ENCODE measurements around the gene AQP7. TPM values are rescaled to one million over a fixed set of nuclear protein-coding genes. Genes with fewer than 3 reads are reported as not detected.
"Not testable (repeated sequence)": the region's sequence is repeated elsewhere in the genome, so short reads cannot be mapped to it uniquely, and the experiment has no call there.

The AQP7 gene
- polyA plus RNA-seq, 1 donor = 24.4 TPM

DNA sequence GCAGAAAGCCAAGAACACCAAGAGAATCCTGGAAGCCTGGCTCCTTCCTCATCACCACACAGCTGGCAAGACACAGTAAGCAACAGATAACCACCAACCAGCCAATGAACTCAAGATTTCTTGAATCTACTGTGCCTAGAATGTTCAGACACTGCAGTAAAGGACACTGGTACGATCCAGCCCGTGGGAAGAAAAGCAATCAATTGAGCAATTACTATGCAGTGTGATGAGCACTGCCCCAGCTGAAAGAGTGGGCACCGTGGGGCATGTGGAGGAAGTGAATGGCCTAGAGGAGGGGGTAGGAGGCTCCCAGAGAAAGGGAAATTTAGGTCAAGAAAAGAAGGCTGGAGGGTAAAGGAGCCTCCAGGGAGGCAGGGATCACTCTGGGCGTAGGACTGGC is 4.6 kb downstream of the AQP7 start:
- not testable (repeated sequence) for DNase-seq

DNA sequence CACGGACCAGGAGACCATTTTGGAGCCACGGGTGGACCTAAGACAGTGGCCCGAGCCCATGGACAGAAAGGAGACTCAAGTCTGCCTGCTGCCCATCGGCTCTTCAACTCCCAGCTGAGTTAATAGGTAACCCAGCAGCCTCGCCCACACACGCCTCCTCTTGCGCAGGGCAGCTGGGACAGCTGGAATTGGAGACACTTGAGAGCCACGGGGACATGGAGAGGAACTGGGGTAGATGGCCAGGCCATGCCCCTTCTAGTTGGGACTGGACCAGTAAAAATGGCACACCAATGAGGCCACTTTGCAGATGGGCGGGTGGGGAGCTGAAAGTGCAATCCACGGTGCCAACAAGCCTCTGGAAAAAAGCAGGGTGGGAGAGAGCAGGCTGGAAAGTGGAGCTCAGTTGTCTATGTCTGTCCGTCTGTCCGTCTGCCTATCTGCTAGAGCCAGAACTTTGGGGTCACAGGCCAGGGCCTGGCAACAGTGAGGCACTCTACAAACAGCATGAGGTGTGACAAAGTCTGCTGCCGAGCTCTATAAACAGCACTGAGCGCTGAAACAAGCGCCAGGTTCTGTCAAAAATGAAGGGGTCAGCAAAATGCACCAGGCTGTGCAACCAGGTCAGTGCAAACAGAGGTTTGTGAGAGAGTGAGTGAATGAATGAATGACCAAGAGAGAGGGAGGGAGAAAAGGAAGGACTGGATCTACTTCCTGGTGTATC is 7.0 kb downstream of the AQP7 start:
- not testable (repeated sequence) for DNase-seq

DNA sequence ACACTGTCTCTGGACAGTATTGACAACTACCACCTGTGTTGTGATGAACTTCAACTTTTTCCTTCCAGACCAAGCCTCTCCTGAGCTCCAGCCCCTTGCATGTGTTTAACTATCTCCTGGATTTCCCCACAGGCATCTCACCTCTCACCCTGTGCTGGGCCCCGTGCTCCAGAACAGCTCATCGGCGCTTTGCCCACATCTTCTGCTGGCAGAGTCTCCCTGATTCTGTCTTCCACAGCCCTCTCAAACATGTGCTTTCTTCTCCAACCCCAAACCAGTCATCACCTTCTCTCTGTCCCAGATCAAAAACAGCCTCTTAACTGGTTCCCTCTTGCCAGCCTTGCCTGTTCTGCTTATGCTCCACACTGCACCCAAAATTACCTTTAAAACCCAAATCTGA is 8.4 kb downstream of the AQP7 start:
- DNase-seq = not testable (repeated sequence)

DNA sequence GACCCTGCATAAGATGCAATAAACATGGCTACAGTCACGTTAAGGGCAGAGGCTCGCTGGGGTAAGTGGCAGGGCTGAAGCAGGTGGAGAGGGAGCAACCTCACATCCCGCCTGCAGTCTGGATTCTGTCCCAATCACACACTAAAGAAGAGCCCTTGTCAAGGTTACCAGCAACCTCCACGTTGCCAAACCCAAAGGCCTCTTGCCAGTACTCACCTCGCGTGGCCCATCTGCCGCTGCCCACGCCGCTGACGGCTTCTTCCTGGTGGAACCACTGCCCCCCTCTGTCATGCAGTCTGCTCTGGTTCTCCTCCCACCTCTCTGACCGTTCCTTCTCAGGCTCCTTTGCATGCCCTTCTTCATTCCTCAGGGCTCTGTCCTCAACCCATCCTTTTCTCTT is 8.8 kb downstream of the AQP7 start:
- no peak for DNase-seq

DNA sequence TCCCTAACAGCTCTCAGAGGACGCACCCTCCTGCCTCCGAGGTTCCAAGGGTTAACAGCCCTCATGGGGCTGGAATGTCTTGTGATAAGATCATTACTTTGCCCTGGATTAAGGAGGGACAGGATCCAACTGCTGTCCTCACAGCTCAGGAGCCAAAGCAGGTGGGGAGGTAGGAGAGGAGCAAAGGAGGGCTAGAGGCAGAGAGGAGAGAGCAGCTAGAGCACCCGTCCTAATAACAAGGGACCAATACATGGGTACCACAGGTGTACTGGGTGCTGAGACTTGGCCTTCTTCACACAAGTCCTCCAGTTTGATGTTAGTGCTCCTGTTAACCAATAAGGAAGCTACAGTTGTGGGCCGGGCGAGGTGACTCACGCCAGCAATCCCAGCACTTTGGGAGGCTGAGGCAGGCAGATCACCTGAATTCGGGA is 9.8 kb downstream of the AQP7 start:
- not testable (repeated sequence) for DNase-seq

DNA sequence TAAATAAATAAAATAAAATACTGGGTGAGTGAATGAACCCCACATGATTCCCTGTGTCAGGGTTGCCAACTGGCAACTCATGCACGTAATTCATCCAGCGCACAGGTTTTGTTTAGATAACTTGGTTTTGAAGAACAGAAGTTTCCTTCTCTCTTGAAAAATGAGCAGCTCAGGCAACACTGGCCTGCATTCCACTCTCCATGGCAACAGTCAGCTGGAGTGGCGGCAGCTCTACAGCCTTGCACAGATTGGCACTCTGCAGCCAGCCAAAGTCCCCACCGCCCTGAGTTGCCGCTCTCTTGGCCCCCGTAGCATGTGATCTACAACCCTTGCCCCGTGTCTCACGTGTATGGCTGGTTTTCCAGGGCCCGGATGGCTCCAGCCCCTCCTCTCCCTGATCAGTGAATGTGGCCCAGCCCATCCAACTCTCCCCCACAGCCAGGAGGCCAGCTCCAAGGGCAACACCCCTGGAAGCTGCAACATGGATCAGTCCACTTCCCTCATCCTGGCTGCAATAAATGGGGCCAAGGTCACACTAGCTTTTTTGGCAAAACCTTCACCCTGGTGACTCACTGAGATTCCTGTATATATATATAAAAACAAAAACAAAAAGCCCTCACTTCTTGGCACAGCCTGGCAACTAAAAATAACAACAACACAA is 11.1 kb downstream of the AQP7 start:
- DNase-seq = peak; percentile 72

DNA sequence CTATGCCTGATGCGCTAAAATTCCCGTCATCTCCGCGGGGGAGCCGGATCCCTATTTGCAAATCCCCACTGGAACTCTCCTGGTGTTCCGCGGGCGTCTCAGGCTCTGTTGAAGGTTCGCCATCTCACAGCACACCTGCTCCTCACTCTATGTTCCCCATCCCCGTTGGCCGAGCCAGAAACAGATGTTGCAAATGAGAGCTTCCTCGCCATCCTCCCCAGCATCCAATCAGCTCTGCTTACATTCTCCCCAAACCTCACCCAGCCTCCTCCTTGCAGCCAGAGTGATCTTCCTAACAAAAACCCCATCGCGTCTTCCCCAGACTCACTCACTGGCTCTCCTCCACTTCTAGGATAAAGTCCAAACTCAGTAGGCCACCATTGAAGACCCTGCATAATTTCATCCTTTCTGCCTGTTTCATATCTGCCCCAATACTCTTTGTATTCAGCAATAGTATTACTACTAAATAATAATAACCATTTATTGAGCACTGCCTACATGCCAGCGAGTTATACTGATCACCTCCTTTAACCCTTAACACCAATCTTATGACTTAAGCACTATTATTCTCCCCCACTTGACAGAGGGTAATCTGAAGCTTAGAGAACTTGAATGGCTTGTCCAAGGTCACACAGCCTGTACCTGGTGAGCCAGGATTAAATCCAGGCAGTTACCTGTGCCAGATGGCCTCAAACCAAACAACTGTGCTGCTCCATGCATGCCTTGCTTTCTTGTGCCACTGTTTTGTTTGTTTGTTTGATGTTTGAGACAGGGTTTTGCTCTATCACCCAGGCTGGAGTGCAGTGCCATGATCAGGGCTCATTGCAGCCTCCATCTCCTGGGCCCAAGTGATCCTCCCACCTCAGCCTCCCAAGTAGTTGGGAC is 14.0 kb downstream of the AQP7 start:
- DNase-seq = no peak

DNA sequence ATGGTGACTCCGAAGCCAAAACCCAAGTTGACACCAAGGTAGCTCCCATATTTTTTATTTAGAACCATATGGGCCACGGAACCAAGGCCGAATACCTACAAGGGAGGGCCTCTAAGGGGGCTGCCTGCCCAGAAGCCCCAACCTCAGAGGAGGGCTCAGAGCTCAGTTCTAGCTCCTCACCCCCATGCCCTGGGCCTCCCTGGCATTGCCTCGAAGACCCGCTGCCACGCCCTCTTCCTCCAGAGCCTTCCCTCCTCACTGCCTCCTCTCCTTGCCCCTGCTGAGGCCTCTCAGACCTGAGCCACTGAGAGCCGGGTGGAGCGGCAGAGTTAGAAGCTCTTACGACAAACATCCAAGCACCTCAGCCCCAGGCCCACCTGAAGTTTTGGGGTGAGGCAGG is 15.4 kb downstream of the AQP7 start:
- DNase-seq = not testable (repeated sequence)

DNA sequence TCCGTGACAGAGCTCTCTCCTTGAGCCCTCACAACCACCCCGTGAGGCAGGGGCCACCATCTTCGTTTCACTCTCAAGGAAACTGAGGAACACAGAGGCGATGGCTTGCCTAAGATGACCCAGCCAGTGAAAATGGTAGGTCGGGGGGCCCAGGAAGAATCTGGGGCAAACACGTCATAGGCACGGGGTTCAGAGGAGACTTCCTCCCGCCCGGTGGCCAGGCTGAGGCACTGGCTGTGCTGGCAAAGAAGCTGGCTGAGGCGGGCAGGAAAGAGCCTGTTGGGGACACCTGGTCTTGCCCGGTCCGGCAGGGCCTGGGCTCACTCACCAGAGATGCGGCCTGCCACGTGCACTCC is 15.7 kb downstream of the AQP7 start:
- DNase-seq = not testable (repeated sequence)

DNA sequence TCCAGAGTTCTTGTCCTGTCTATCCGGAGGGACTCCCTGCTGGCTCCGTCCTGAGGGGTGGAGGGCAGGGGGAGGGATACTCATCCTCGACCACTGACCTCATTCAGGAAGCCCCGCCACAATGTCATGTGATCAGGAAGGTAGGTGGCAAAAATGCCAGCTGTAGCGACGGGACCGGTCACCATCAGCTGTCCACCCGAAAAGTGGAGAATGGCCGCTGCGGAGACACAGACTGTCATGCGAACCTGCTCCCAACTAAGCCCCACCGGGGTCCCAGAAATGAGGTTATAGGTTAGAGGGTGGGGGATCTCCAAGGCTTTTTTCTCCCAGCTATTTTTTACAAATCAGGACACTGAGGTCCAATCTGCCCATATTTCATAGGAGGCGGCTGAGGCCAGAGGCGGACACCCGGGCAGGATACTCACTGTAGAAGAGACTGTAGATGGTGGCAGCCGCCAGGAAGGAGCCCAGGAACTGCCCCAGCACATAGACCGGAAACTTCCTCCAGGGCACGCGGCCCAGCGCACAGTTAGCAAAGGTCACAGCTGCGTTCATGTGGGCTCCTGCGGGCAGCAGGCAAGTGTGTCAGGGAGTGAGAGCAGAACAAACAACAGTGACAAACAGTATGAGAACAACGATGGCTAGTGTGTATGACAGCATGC is 16.3 kb downstream of the AQP7 start:
- DNase-seq = not testable (repeated sequence)

DNA sequence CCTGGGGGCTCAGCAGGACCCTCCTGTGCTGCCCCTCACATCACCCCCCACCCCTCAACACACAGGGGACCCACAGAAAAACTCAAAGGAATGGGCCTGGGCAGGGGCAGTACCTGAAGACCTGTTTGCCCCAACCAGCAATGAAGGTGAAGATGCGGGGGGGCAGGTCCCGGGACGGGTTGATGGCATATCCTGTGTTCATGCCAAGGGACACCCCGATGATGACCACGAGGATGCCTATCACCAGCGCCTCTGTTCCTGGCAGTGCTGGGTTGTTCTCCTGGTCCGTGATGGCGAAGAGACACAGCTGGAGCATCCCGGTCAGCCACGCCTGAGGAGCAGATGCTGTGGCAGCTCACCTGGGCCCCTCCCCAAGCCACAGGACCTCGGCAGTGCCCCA is 16.8 kb downstream of the AQP7 start:
- not testable (repeated sequence) for DNase-seq

DNA sequence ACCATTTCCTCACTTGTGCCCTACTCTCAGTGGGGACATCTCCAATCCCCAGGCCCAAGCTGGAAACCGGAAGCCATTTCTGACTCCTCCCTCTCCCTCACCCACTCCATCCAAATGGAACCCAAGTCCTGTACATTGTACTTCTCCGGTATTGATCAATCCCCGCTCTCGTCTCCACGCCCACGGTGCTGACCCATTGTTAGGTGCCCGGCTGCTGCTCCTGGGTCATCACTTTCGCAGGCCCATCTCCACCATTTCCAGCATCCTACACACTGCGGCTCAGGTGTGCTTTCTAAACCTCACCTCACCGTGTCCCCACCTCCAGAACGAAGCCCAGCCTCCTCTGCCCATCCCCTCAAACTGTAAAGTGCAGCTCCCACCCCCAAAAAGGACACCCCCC is 19.0 kb downstream of the AQP7 start:
- not testable (repeated sequence) for DNase-seq

DNA sequence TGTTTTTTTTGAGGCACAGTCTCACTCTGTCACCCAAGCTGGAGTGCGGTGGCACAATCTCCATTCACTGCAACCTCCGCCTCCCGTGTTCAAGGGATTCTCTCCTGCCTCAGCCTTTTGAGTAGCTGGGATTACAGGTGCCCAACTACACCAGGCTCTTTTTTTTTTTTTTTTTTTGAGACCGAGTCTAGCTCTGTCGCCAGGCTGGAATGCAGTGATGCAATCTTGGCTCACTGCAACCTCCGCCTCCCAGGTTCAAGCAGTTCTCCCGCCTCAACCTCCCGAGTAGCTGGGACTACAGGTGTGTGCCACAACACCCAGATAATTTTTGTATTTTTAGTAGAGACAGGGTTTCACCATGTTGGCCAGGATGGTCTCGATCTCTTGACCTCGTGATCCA is 20.0 kb downstream of the AQP7 start:
- not testable (repeated sequence) for DNase-seq

DNA sequence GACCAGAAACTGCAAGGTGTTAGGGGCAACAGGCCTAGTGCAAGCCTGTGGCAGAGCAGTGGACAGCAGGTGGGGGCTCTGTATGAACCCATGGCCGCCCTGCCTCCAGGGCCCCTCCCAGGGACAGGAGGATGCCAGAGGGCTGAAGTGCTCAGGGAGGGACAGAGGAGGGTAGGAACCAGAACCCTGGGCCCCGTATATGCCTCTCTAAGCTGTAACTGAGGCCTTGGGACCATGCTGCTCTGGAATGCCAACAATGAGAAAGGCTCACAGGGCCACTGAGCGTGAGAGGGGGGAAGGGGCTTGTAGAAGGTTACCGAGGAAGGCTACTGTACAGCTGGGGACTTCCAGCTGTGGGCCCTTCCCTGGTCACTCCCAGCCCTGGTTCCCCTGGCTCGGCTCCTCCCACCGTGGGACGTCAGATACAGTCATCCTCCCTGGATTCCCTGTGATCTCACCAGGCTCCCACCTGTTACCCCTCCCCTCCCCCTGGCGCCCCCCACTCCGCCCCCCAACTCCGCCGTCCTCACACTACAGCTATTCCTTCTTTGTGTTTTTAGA is 21.1 kb downstream of the AQP7 start:
- no peak for DNase-seq

DNA sequence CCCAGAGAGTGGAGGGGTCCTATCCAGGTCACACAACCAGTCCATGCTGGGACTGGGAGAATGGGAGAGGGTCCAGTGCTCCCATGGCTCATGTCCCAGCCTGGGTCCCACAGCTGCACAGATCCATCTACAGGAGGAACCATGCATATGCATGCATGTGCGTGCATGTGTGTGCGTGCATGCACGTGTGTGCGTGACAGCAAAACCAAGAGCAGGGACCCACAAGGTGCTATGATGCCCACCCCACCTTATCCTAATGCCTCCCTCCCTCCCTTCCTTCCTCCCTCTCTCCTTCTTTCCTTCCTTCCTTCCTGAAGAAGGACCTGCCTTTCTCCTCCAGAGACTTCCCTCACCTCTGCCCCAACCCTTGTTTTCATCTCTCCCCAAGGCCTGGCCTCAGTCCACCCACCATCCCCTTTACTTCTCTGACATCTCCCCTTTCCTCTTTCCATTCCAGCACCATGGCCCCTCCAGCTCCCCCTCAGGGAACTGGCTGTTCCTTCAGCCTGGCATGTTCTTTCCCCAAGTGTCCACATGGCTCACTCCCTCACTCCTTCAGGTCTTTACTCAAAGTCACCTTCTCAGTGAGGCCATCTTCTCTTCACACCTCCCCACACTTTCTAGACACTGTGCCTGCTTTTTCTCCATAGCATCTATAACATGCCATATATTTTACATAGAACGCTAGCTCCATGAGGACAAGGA is 21.8 kb downstream of the AQP7 start:
- no peak for DNase-seq

DNA sequence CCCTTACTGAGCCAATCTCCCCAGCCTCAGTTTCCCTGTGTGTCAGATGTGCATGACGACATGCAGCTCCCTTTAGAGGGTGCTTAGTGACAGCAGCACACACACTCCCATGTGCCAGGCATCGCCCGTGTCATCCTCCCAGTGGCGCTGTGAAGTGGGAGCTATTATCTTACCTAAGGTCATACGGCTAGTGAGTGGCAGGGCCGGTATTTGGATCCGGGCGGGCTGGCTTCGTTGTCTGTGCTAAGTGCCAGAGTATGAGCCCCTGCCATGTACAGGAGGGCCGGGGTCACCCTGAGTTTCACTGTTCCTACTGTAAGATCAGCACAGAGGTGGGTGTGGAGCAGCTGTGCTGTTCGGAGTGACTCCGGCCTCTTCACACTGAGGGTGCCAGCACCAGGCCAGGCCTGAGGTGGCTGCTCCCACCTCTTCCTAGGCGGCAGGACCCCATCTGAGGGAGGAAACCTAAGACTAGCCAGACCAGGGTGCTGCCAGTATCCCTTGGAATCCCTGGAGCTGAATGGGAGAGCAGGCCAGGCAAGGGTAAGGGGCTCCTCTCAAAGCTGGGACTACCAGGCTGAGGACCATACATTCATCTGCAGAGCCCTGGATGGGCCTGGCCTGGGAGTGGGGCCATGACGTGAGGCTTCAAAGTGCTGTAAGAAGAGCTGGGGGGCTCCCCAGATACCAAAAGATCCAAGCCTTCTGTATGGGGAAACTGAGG is 22.5 kb downstream of the AQP7 start:
- DNase-seq = no peak

DNA sequence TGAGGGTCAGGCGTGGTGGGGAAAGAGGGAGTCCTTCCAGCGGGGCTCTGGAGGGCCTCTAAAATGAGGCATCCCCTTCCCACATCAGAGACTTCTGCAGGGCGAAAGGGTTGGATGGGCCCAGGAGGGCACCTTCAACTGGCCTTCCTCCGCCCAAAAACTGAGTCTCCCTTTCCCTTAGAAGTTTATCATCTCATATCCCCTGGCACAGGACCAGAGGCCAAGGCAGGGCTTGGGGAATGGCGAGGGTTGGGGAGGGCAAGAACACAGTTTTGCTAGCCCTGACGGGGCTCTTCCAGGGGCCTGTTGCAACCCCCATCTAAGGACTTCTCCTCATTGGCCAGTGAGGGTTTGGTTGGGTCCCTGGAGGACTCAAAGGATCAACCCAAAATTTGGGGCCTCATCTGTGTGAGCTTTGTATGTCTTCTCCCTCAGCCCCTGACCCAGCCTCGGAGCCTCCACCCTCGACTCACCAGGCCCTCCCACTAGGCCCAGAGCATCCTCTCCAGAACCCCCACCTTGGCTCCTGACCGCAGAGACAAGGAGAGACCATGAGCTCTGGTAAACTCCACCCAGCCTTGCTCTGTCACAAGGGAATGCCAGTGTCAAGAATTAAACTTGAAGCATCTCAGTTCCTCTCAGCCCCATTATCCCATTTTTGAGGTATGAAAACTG is 24.1 kb downstream of the AQP7 start:
- no peak for DNase-seq

DNA sequence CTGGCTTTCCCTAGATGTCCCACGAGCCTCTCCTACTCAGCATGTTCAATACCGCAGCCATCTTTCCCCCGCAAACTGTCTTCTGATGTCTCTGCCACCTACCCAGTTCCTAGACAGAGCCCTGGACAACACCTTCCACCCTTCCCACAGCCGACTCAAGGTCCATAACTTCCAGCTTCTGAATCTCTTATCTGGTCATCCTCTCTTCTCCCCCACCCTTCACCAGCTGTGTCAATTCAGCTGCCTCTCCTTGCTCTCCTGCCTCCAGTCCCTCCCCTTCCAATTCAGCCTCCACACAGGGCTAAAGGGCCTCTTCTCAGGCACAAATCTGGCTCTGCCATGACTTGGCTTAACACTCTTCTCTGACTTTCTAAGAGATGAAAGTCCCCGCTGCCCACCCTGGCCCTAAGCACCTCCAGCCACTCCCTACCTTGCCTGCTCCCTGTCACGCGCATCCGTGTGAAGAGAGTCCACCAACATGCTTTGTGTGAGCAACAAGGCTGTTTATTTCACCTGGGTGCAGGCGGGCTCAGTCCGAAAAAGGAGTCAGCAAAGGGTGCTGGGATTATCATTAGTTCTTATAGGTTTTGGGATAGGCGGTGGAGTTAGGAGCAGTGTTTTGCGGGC is 25.2 kb downstream of the AQP7 start:
- no peak for DNase-seq

DNA sequence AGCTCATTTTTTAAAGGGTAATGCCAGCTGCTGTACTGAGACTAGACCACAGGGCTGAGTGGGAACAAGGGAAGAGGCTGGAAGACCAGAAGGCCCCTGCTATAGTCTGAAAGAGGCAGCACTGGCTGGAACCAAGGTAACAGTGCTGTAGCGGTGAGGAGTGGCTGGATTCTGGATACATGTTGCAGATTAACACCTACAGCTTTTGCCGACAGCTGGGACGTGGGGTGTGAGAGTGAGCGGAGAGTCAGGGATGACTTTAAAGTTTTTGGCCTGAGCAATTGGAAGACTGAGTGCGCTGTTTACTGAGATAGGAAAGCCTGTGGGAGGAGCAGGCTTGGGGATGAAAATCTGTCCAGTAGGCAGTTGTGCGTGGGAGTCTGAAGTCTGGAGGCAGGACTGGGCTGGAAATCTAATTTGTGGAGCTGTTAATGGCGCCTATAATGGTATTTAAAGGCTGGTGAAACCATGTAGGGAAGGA is 26.5 kb downstream of the AQP7 start:
- DNase-seq = no peak
